AG04450 (cell line): Measurements from ENCODE around the gene ACADL. TPM values are rescaled to one million over a fixed set of nuclear protein-coding genes. Genes with fewer than 3 reads are reported as not detected.

Experiments used
- CTCF ChIA-PET: fragments of 300-600, 350-600 bp; formaldehyde crosslinking; extraction: SDS; loops from one replicate; lab custom pipeline; 2022; ENCODE audit warnings: antibody characterized with exemption, inconsistent platforms; lab: Charles Lee
- POLR2A ChIA-PET: fragments of 350-600 bp; formaldehyde crosslinking; extraction: SDS; loops from one replicate; lab custom pipeline; 2021; ENCODE audit warnings: antibody characterized with exemption, inconsistent platforms; lab: Yijun Ruan, JAX
- DNase-seq: peaks from one replicate; pipeline ENCODE4 v3.0.0-alpha.2; 2011; ENCODE audit warnings: low read depth, low spot score
- H3K27ac ChIP-seq: one replicate; pipeline ENCODE4 v1.5.1; 2012; ENCODE audit warnings: low read depth, low read length, control low read depth
- H3K27me3 ChIP-seq: one replicate; pipeline ENCODE4 v1.6.0; 2012; ENCODE audit warnings: low read length; ENCODE audit not compliant: control insufficient read depth, insufficient read depth
- H3K4me3 ChIP-seq: 2 replicates; pipeline ENCODE4 v1.5.1; 2011; ENCODE audit warnings: mild to moderate bottlenecking, low read depth, low read length, control low read depth
- H3K9me3 ChIP-seq: 2 replicates; pipeline ENCODE4 v1.5.1; 2012; ENCODE audit warnings: low read length; ENCODE audit not compliant: control insufficient read depth, insufficient read depth
- polyA plus RNA-seq: library from polyadenylated mRNA; depleted of rRNA; stranded (reverse); fragments of >200 nt; gene quantifications from 2 replicates; pipeline ENCODE4 v1.2.3, GENCODE V29; 2011
- TF ChIP-seq, protein P1 (sequence below): IDR thresholded peaks from 2 replicates; pipeline ENCODE4 v1.5.1; 2011; ENCODE audit warnings: low read depth, low read length, control low read depth, inconsistent platforms

Gene ACADL
- polyA plus RNA-seq, 1 experiment, result not detected

DNA sequence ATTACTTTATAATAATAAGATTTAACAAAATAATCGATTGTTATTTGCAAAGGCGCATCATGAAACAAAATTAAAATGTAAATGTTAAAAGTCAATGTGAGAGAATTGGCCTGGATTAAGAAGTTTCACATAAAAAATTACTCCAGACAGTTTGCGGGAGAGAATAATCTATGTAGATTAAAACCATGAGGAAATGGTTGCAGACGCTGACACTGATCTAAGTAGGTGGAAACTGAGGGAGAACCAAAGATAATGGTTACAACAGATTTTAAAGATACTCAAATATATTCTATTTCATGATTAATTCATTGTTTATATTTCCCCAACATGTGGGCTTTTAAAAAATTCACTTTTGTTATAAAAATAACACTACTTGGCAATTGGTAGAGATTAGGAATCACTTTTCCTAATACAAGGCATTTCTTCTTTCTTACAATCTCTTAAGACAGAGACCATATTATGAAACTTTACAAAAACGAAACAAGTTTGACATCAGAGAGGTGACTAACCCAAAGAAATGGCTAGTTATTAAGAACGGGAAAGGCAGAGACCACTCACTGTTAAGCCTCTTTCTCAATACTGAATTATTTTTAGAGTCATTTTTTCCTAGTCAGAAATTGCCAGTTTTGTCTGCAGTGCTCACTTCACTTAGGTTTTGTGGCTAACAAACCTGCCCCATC, 55.6 kb downstream of the ACADL start:
- H3K9me3 ChIP-seq, result no peaks in the 10 kb centered on the region
- H3K4me3 ChIP-seq, result peak overlapping the region; percentile 78
- H3K27me3 ChIP-seq, result no peaks in the 10 kb centered on the region
- CTCF ChIA-PET, result no interaction called here
- DNase-seq, result no peak
- TF ChIP-seq, protein P1, sequence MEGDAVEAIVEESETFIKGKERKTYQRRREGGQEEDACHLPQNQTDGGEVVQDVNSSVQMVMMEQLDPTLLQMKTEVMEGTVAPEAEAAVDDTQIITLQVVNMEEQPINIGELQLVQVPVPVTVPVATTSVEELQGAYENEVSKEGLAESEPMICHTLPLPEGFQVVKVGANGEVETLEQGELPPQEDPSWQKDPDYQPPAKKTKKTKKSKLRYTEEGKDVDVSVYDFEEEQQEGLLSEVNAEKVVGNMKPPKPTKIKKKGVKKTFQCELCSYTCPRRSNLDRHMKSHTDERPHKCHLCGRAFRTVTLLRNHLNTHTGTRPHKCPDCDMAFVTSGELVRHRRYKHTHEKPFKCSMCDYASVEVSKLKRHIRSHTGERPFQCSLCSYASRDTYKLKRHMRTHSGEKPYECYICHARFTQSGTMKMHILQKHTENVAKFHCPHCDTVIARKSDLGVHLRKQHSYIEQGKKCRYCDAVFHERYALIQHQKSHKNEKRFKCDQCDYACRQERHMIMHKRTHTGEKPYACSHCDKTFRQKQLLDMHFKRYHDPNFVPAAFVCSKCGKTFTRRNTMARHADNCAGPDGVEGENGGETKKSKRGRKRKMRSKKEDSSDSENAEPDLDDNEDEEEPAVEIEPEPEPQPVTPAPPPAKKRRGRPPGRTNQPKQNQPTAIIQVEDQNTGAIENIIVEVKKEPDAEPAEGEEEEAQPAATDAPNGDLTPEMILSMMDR, result no peak
- H3K27ac ChIP-seq, result peak overlapping the region; percentile 85
- POLR2A ChIA-PET, result no interaction called here

DNA sequence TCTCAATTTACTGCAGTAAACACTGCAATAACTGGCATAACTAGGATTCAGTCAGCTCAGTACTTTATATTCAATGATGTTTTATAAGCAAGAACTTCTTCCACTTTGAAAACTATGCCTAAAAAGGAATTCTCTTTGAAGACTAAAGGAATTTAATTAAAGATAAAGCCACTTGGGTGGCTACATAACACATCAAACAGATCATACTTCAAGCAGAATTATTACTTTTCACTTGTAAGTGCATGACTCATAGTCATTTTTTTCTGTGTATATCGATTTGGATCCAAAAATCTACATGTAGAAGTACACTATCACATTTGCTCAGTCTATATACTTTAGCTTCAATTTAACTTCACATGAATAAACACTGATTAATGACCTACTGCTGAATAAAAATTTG, 58.0 kb downstream of the ACADL start:
- H3K4me3 ChIP-seq, result no peak overlapping the region
- ChIA-PET CTCF (interaction anchor here (0.6 to 0.9 kb wide), 2 partner anchors 28 to 206 kb away, joined by 3 to 4 read pairs; no protein-coding TSS in a partner anchor), POLR2A (no interaction called here)
- TF ChIP-seq, protein P1, result no peak
- H3K27me3 ChIP-seq, result no peaks in the 10 kb centered on the region
- no peak overlapping the region for H3K27ac ChIP-seq
- DNase-seq, result no peak
- no peaks in the 10 kb centered on the region for H3K9me3 ChIP-seq

DNA sequence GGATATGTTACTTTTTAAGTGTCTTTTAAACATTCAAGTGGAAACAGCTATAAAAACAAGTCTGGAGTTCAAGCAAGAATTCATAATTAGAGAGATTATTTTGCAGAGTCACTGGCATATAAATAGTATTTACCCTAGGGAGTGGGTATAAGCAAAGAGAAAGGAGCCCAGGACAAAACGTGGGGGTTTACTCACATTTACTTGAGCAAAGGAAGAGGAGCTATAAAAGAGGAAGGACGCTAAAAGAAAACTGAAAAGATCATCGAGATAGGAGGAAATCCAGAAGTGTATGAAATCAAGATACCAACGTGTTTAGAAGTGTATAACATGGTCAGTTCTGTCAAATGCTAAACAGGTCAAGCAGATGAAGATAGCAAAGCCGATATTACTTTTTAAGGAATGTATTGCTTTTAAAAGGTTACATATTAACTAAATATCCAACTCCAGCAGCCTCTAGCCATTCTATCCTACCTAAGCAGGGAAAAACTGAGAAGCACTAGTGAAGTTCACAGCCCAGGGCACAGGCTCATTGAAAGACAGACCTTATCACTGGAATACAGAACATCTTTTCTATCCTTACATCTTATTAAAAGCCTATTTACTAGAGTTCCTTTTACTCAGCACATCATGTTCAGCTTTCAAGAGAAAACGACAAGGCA, 62.7 kb downstream of the ACADL start:
- no peaks in the 10 kb centered on the region for H3K27me3 ChIP-seq
- no peak overlapping the region for H3K27ac ChIP-seq
- H3K4me3 ChIP-seq, result no peak overlapping the region
- ChIA-PET CTCF (interaction anchor here (1.7 kb wide), 1 partner anchor 89 kb away, joined by 5 read pairs; no protein-coding TSS in a partner anchor), POLR2A (no interaction called here)
- no peak for DNase-seq
- TF ChIP-seq, protein P1, result no peak
- no peaks in the 10 kb centered on the region for H3K9me3 ChIP-seq

DNA sequence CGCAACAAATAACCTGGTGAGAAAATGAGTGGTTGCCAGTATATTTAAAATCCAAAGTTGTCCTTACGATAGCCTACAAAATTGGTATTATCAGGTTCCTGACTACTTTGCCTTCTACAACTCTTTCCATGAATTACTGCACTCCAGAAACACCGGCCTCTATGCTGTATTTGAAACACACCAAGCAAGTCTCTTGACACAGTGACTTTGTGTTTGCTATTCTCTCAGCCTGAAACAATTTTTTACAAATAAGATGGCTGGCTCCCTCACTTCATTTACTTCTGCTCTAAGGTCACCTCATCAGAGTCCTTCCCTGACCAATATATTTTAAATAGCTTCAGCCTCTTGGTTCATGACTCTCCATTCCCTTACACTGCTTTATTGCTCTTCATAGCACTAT, 66.2 kb downstream of the ACADL start:
- ChIA-PET POLR2A (no interaction called here), CTCF (interaction anchor here (1.0 kb wide), 1 partner anchor 40 kb away, joined by 4 read pairs; no protein-coding TSS in a partner anchor)
- no peak overlapping the region for H3K4me3 ChIP-seq
- DNase-seq, result no peak
- no peaks in the 10 kb centered on the region for H3K9me3 ChIP-seq
- H3K27me3 ChIP-seq, result no peaks in the 10 kb centered on the region
- no peak overlapping the region for H3K27ac ChIP-seq
- TF ChIP-seq, protein P1, result no peak

DNA sequence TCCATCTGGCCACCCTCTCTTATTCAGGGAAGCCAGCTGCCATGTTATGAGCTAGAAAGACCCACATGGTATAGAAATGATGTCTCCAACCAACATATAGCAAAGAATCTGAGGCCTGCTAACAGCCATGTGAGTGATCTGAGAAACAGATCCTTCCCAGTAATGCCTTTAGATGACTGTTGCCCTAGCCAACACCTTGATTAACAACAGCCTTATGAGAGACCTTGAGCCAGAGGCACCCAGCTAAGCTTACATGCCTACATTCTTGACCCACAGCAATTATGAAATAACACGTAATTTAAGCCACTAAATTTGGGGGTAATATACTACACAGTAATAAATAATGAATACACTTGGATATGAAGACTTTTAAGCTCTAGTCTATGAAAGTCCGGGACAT, 67.0 kb downstream of the ACADL start:
- H3K27me3 ChIP-seq, result no peaks in the 10 kb centered on the region
- no peaks in the 10 kb centered on the region for H3K9me3 ChIP-seq
- no peak overlapping the region for H3K27ac ChIP-seq
- H3K4me3 ChIP-seq, result no peak overlapping the region
- CTCF ChIA-PET, result interaction anchor here (0.6 to 1.0 kb wide), 2 partner anchors 41 to 1813 kb away, joined by 4 read pairs; no protein-coding TSS in a partner anchor
- no peak for DNase-seq
- TF ChIP-seq, protein P1, result no peak
- POLR2A ChIA-PET, result no interaction called here
